ENCODE data around the gene CRLF1.
A peak's percentile ranks its signal among the peaks of the same experiment; 100 is the strongest.

The CRLF1 gene

GRCh38 chr19:18636183-18636968 lies 29.8 kb upstream of the CRLF1 start:
- DNase-seq (ENCODE audit: low read depth) = peak; percentile 98

GRCh38 chr19:18635831-18636182 lies 29.2 kb upstream of the CRLF1 start:
- DNase-seq (ENCODE audit: low read depth) = no peak

GRCh38 chr19:18634612-18635297 lies 28.2 kb upstream of the CRLF1 start:
- no peak for DNase-seq (ENCODE audit: low read depth)

DNA sequence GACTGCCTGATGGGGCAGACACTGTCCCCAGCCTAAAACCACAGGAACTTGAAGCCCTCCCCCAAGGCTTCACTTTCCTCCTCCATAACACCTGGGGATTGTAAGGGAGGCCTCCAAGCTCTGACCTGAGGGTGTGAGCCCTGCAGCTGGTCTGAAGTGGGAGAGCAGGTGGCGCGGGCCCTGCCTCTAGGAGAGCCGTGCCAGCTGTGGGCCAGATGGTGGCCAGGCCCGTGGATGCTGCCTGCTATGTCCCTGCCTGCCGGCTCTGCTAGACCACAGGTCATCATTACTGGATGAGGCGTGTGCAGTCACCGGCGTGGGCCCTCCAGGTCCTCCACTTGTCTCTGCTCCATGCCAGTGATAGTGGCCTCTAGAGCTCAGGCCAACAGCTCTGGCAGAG lies 26.7 kb upstream of the CRLF1 start:
- DNase-seq (ENCODE audit: low read depth) = no peak

DNA sequence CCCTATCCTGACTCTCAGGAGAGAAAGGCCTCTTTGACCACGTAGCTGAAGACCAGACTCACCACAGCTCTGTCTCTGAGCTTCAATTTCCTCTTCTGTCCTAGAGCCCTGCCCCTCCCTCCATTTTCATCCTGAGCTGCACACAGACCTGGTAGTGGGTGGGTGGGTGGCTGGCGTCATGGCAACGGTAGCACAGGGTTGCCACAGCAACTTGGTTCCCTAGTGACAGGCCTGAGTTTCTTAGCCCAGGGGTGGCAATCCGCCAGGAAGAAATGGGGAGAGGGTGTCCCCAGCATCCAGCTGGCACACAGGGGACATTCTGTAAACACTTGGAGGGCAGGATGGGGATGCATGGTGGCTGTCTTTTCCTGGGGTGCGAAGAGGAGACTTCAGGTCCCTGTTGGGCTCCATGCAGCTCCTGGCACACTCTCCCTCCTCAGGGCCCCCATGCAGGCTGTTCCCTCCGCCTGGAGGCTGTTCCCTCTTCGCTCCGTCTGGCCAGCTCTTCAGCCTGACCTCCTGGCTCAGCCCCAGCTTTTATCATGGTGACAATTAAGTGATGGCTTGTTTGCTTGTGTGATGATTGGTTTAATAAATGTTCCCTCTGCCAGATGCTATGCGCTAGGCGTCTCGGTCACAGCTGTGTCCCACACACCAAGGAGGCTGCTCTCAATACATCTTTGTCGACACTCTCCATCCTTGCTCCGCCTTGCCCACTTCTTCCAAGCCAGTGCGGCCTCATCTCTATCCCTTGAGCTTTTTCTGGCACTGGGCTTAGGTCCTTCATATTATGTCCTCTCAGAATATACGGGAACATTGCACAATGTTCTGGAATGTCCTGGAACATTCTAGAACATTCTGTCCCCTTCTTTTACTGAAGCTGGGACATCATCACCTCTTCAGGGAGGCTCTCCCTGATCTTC lies 22.8 kb upstream of the CRLF1 start:
- DNase-seq (ENCODE audit: low read depth) = no peak

DNA sequence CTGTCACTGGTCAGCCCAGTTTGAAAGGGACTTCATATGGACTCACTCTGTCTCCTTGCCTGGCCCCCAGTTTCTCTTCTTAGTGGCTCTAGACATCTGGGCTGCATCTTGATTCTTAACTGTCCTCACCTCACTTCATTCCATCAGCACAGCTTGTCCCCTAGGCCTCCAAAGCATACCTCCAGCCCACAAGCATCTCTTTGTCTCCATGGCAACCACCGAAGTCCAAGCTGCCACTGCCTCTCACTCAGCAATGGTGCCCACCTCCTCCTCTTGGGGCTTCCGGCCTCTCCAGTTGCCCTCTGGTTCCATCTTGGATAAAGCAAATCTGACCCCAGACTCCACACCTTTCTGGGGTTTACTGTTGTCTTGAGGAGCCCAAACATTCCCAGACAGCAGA lies 20.3 kb upstream of the CRLF1 start:
- no peak for DNase-seq (ENCODE audit: low read depth)

- DNase-seq (ENCODE audit: low read depth) = no peak
Measured at GRCh38 chr19:18620902-18621301, 14.3 kb upstream of the CRLF1 start.

GRCh38 chr19:18620311-18620710 lies 13.7 kb upstream of the CRLF1 start:
- DNase-seq (ENCODE audit: low read depth) = no peak

DNA sequence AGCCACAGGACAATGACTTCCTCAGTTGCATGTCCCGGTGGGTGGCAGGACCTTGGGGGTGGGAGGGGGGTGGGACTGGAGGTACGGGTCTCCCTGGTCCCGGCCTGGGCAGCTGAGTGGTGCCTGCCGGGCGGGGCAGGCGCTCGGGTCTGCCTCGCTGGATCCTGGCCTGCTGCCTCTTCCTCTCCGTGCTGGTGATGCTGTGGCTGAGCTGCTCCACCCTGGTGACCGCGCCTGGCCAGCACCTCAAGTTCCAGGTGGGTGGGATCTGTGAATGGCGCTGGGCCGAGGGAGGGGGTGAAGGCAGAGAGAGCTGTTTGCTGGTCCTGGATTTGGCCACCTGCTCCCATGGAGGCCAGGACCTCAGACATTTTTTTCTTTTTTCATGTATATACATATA lies 11.6 kb upstream of the CRLF1 start:
- no peak for DNase-seq (ENCODE audit: low read depth)

DNA sequence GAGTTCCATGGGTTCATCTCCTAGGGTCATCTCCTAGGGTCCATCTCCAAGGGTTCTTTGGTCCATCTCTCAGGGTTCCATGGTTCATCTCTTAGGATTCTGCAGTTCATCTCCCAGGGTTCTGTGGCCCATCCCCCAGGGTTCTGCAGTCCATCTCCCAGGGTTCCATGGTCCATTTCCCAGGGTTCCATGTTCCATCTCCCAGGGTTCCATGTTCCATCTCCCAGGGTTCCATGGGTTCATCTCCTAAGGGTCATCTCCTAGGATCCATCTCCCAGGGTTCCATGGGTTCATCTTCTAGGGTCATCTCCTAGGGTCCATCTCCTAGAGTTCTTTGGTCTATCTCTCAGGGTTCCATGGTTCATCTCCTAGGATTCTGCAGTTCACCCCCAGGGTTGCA lies 11.0 kb upstream of the CRLF1 start:
- DNase-seq (ENCODE audit: low read depth) = no peak

GRCh38 chr19:18616023-18616422 lies 9.4 kb upstream of the CRLF1 start:
- no peak for DNase-seq (ENCODE audit: low read depth)

- DNase-seq (ENCODE audit: low read depth) = no peak
Measured at GRCh38 chr19:18613589-18614234, 7.1 kb upstream of the CRLF1 start.

DNA sequence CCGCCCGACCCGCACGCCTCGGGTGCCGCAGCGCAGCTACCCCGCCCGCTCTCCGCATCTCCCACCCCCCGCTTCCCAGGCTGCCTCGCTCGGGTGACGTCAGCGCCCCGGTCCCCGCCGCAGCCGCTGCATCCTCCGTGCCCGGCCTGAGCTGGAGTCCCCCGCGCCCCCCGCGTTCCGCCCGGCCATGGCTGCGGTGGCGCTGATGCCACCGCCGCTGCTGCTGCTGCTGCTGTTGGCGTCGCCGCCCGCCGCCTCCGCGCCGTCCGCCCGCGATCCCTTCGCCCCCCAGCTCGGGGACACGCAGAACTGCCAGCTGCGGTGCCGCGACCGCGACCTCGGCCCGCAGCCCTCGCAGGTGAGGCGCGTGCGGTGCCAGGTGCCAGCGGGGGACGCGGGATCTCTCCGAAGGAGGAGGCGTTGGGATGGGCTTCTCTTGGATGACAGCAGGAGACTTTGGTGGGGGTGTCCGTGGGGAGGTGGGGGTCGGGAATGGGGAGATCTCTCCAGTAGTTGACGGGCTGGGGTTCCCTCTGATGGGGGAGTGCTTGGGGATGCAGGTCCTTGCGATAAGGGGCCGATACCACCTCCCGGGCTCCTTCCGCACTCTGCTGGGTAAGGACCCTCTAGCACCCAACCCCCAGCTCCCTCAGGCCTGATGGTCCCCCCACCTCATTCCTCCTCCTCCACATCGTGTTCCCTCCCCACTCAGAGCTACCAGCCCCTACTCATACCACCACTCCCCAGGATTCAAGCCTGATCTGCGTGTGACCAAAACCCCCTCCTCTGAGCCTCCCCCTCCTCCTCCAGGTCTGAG lies 6.4 kb upstream of the CRLF1 start, which contains the start of gene TMEM59L:
Gene TMEM59L (plus strand): TSS at position 99 of the 817 bp plus-strand sequence. CDS start 89 bp downstream, at position 188.
- DNase-seq (ENCODE audit: low read depth) = no peak

DNA sequence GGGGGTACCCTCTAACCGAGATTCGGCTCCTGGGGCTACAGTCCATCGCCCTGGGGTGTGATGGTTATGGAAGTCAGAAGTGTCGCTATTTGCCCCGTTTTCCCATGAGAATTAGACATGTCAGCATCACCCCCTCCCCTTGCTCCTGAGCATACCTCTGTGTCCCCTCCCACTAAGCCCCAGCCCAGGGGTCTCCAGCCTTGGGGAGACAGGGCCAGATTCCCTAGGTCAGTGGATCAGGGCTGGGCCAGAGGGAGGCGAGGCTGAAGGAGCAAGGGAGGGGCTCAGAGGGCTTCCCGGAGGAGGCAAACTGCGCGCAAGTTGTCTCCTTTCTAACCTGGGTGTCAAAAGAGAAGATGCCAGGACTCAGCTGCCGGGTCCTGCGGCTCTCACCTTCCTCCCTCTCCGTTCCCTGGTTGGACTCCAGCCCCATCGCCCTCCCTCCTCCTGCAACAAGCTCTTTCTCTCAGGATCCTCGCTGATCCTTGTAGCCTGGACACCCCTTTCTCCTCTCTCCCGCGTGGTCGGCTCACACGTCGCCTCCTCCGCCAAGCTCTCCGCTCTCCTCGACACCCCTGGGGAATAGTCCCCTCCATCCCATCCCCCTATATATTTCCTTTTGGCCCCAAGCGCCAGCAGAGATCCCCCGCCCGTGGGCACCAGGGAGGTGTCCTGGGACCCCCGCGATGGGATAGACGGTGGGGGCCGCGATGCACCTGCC lies 5.6 kb upstream of the CRLF1 start:
- DNase-seq (ENCODE audit: low read depth) = no peak

DNA sequence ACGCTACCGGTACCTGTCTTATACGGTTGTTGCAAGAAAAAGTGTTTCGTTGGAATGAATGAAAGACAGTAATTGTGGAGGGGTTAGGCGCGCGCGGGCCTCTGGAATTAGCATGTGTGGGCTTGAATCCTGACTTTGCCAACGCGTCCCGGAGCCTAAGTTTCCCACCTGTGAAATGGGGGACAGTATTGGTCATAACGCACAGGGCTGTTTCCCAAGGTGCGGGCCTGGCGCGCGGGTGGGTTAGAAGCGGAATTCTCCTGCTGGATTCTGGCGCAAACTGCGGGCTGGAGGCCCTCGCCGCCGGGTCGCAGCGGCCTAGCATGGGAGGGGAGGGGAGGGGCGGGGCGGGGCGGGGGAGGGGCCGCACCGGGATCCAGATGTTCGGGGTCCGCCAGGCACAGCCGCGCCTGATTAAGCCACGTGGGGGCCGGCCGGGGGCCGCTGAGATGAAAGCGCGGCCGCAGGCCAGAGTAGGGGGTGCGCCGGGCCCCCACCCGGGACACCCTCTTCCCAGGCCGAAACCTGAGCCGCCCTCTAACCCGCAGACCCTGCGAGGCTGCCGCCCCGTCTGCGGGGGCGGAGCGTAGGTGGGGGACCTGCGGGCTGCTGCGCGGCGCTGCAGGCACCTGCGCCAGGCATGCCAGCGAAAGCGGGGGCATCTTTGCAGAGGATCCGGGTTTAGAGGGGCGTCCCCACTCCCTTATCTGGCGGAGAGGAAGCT lies 4.9 kb upstream of the CRLF1 start:
- no peak for DNase-seq (ENCODE audit: low read depth)

- DNase-seq (ENCODE audit: low read depth) = no peak
Measured at GRCh38 chr19:18610556-18611326, 4.1 kb upstream of the CRLF1 start.

DNA sequence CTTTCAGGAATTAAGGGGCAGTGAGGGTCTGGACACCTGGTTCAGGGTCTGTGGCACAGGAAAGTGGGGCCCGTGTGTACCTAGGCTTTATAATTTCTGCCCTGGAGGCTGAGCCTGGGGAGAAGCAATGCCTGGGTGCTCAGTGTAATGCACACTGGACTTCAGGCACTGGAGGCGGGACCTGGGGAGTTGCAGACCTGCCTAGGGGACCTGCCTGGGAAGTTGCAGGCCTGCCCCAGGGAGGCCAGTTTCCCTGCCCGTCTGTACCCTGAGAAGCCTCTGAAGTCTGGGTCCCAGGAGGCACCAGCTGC lies 3.6 kb upstream of the CRLF1 start:
- no peak for DNase-seq (ENCODE audit: low read depth)

DNA sequence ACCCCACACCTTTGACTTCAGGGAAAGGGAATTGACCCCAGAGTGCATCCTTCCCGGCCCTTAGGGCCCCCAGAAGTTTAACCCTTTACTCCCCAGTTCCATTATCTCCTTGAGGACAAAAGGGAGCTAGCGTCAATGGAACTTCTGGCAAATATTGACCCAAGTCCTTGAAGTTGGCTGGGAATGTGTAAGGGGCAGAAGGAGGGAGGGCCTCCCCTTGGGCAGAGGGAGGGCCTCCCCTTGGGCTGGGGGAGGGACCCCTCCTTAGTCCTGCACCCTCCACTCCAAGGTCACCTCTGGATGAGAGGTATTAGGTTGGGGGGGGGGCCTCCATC lies 3.1 kb upstream of the CRLF1 start:
- no peak for DNase-seq (ENCODE audit: low read depth)

Measured in activated T-cell treated with anti-CD3 and anti-CD28 coated beads for 48 hours (primary cell).